T-helper 17 cell (primary cell): ENCODE data around the gene TSPO. TPM values are rescaled to one million over a fixed set of nuclear protein-coding genes. Genes with fewer than 3 reads are reported as not detected.

ENCODE experiments used
- ATAC-seq: fragments of 150-1000 bp; cut with Tn5 transposase; 2 replicates; pipeline ENCODE4 v1.10.0; 2021; ENCODE audit warnings: mild to moderate bottlenecking, moderate library complexity
- DNase-seq, 3 donors: peaks; one replicate each; pipeline versions ENCODE4 v3.0.0 to v3.0.0-alpha.2; 2020 to 2021
- H3K9me3 ChIP-seq: one replicate; pipeline ENCODE4 v1.7.0; 2013; ENCODE audit warnings: low read length, mild to moderate bottlenecking; ENCODE audit not compliant: control insufficient read depth, poor library complexity, severe bottlenecking
- H3K27ac Mint-ChIP-seq: one replicate; pipeline ENCODE4 v1.8.0; 2022; ENCODE audit warnings: mild to moderate bottlenecking, moderate library complexity, mixed read lengths
- H3K27me3 Mint-ChIP-seq: one replicate; pipeline ENCODE4 v1.8.0; 2022; ENCODE audit warnings: mixed read lengths
- H3K36me3 Mint-ChIP-seq: one replicate; pipeline ENCODE4 v1.8.0; 2022; ENCODE audit warnings: low read depth, mixed read lengths
- H3K4me1 Mint-ChIP-seq: one replicate; pipeline ENCODE4 v1.8.0; 2022; ENCODE audit warnings: mild to moderate bottlenecking, mixed read lengths
- H3K4me3 Mint-ChIP-seq: one replicate; pipeline ENCODE4 v1.8.0; 2022; ENCODE audit warnings: mild to moderate bottlenecking, moderate library complexity, mixed read lengths
- total RNA-seq, 4 donors: library from RNA in 2 of 4; stranded (reverse) in 2 of 4; gene quantifications; one replicate each; pipeline ENCODE4 v1.2.3 and lab custom pipeline; 2022 to 2026

The TSPO gene
- total RNA-seq, 2 donors from 2014 or later, result 74.1 to 89.1 TPM

- no peaks in the 10 kb centered on the region for H3K36me3 Mint-ChIP-seq
- DNase-seq (no peak), ATAC-seq (no peak)
- peaks cover 9% of the 10 kb centered on the region for H3K4me1 Mint-ChIP-seq
- H3K27me3 Mint-ChIP-seq, result no peaks in the 10 kb centered on the region
- H3K27ac Mint-ChIP-seq, result peak overlapping the region; percentile 19
- no peak overlapping the region for H3K4me3 Mint-ChIP-seq
- H3K9me3 ChIP-seq, result no peaks in the 10 kb centered on the region
Measured at GRCh38 chr22:43157874-43158546, 6.7 kb downstream of the TSPO start.

DNA sequence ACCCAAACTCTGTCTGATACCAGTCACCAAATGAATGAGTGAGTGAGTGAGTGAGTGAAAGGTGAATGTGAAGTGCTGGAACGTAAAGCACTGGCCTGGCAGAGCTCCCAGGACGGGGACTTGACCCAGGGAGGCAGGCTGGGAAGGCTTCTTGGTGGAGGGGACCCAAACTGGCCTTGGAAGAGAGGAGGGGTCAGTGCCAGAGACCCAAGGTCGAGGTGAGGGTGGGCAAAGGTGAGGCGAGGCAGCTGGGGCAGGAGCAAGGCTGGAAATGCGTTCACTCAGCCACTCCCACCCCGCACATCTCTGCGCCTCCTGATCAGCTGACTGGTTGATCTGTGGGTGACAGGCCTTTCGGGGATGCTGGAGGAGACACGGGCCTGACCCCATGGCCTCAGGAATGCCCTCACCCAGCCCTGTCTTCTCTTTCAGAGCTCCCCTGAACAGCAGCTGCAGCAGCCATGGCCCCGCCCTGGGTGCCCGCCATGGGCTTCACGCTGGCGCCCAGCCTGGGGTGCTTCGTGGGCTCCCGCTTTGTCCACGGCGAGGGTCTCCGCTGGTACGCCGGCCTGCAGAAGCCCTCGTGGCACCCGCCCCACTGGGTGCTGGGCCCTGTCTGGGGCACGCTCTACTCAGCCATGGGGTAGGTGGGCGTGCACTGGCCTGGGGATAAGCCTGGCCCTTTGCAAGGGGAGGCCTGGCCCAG lies 7.6 kb downstream of the TSPO start:
- peak overlapping the region; percentile 19 for H3K27ac Mint-ChIP-seq
- H3K9me3 ChIP-seq, result no peaks in the 10 kb centered on the region
- no peak for ATAC-seq
- no peak for DNase-seq
- no peaks in the 10 kb centered on the region for H3K36me3 Mint-ChIP-seq
- no peaks in the 10 kb centered on the region for H3K27me3 Mint-ChIP-seq
- no peak overlapping the region for H3K4me3 Mint-ChIP-seq
- H3K4me1 Mint-ChIP-seq, result peaks cover 11% of the 10 kb centered on the region

DNA sequence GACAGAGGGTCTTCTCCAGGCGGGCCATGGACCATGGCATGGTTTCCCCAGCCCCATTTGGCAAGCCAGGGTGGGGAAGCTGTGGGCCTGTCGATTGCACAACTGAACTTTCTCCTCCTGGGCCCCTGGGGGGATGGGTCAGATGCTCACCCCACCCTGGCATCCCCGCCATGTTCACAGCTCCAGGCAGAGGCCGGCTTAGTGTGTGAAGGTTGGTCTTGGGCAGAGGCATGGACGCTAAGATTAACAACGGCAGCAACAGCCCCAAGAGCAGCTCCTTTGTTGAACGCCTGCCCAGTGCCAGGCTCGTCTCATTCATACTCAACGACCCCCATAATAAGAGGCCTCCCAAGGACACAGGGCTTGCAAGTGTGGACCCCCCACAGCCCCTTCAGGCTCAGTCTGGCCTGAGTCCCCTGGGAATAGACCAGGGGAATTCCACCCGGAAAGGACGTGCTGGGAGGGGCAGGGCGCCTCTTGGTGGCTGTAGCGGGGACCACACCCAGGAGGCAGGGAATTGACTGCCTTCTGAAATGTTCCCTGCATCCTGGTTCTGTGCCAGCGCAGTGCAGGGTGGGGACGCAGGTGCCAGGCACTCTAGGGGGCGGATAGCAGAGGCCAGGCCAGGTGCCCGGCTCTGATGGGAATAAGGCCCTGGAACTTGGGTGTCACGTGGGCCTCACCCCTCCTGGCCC lies 8.3 kb downstream of the TSPO start:
- Mint-ChIP-seq H3K27ac (no peak overlapping the region), H3K27me3 (no peaks in the 10 kb centered on the region), H3K36me3 (no peaks in the 10 kb centered on the region), H3K4me1 (peaks cover 16% of the 10 kb centered on the region), H3K4me3 (no peak overlapping the region)
- H3K9me3 ChIP-seq, result no peaks in the 10 kb centered on the region
- no peak for DNase-seq
- no peak for ATAC-seq

GRCh38 chr22:43160497-43161126 lies 9.3 kb downstream of the TSPO start:
- no peaks in the 10 kb centered on the region for H3K36me3 Mint-ChIP-seq
- no peaks in the 10 kb centered on the region for H3K27me3 Mint-ChIP-seq
- no peak overlapping the region for H3K27ac Mint-ChIP-seq
- ATAC-seq, result no peak
- no peaks in the 10 kb centered on the region for H3K9me3 ChIP-seq
- no peak overlapping the region for H3K4me3 Mint-ChIP-seq
- peaks cover 14% of the 10 kb centered on the region for H3K4me1 Mint-ChIP-seq
- DNase-seq, result no peak

- DNase-seq (no peak), ATAC-seq (no peak)
- Mint-ChIP-seq H3K27me3 (no peaks in the 10 kb centered on the region), H3K36me3 (no peaks in the 10 kb centered on the region), H3K4me1 (peaks cover 14% of the 10 kb centered on the region), H3K27ac (no peak overlapping the region), H3K4me3 (no peak overlapping the region)
- H3K9me3 ChIP-seq, result no peaks in the 10 kb centered on the region
Measured at GRCh38 chr22:43162412-43163150, 11.2 kb downstream of the TSPO start.

DNA sequence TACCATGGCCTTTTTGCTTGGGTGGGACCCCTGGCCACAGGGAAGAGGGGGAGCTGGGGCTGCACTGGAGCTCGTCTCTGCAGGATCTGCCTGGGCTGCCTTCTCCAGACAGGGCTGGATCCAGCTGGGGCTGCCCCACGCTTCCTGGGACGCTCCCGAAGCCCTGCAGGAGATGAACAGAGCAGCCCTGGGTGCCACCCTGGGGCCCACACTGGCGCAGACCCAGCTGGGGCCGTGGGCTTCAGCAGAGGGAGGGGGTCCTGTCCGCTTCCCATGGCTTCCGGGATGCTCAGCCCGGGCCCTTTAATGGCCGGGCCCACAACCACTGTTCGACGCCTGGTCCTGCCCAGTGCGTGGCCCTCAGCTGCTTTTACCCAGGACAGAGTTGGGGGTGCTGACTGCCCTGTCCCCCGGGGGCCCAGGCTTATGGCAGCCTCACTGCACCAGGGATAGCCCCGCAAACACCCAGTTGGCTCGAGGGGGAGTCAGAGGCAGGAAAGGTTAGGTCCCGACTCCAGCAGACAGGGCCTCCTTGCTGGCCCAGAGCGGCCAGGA lies 12.0 kb downstream of the TSPO start:
- no peak overlapping the region for H3K27ac Mint-ChIP-seq
- DNase-seq (no peak), ATAC-seq (no peak)
- H3K4me3 Mint-ChIP-seq, result no peak overlapping the region
- H3K9me3 ChIP-seq, result no peaks in the 10 kb centered on the region
- peaks cover 15% of the 10 kb centered on the region for H3K4me1 Mint-ChIP-seq
- H3K27me3 Mint-ChIP-seq, result no peaks in the 10 kb centered on the region
- H3K36me3 Mint-ChIP-seq, result no peaks in the 10 kb centered on the region

- Mint-ChIP-seq H3K36me3 (no peaks in the 10 kb centered on the region), H3K27ac (peak overlapping the region; percentile 57), H3K4me1 (peaks cover 17% of the 10 kb centered on the region), H3K27me3 (no peaks in the 10 kb centered on the region), H3K4me3 (no peak overlapping the region)
- ATAC-seq (no peak), DNase-seq (no peak)
- H3K9me3 ChIP-seq, result no peaks in the 10 kb centered on the region
Measured at GRCh38 chr22:43164636-43165035, 13.3 kb downstream of the TSPO start.

GRCh38 chr22:43166132-43166930 lies 15.0 kb downstream of the TSPO start:
- H3K9me3 ChIP-seq, result no peaks in the 10 kb centered on the region
- ATAC-seq (no peak), DNase-seq (no peak)
- Mint-ChIP-seq H3K27me3 (no peaks in the 10 kb centered on the region), H3K36me3 (no peaks in the 10 kb centered on the region), H3K4me3 (no peak overlapping the region), H3K4me1 (peaks cover 18% of the 10 kb centered on the region), H3K27ac (peak overlapping the region; percentile 11)

GRCh38 chr22:43167001-43167589 lies 15.7 kb downstream of the TSPO start:
- DNase-seq (no peak), ATAC-seq (no peak)
- no peaks in the 10 kb centered on the region for H3K9me3 ChIP-seq
- no peak overlapping the region for H3K27ac Mint-ChIP-seq
- peaks cover 18% of the 10 kb centered on the region for H3K4me1 Mint-ChIP-seq
- H3K36me3 Mint-ChIP-seq, result no peaks in the 10 kb centered on the region
- no peak overlapping the region for H3K4me3 Mint-ChIP-seq
- H3K27me3 Mint-ChIP-seq, result no peaks in the 10 kb centered on the region

DNA sequence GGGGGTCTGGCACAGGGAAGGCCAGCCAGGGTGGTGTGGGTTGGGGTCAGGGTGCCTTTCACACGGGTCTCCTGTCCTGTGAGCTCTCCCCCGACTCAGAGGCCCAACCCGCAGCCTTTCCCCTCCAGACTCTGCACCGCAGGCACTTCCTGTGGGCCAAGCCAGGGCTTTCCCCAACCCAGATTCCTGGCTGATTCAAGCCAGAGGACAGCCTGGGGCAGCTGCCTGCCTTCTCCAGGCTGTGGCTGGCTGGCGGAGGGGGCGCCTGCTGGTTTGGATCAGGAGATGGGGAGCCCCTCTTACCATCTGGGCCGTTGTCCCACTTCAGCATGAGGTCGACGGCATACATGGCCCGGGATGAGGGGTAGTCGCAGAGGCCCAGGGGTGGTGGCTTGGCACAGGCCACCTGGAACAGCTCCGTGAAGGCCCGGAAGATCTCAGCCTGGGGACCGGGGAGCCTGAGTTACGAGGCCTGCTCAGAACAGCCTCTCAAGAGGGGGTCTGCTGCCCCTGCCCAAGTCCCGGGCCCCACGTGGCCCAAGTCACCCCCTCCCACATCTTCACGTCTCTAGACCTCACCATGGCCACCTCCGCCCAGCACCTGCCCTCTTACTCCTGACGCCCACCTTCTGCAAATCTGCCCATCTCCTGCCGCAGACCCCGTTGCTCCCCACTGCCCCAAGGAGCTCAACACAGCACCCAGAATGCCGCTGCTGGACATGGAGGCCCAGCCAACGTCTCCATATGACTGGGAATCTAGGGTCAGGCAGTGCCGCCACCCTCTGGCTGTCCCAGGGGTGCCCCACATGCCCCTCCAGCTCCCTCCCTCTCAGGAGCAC lies 17.3 kb downstream of the TSPO start:
- Mint-ChIP-seq H3K4me1 (peaks cover 21% of the 10 kb centered on the region), H3K27me3 (no peaks in the 10 kb centered on the region), H3K36me3 (no peaks in the 10 kb centered on the region), H3K4me3 (no peak overlapping the region), H3K27ac (peak overlapping the region; percentile 32)
- DNase-seq (no peak), ATAC-seq (no peak)
- no peaks in the 10 kb centered on the region for H3K9me3 ChIP-seq
